SU-DHL-6 (cell line): Measurements from ENCODE around the gene APPL2.

Experiments
- H2AFZ ChIP-seq: fragments of 200-600 bp; sonication (generic); 2 replicates; pipeline ENCODE4 v1.6.1; 2014; ENCODE audit warnings: low read depth, mild to moderate bottlenecking, moderate library complexity, mixed read lengths, antibody characterized with exemption, low read length; ENCODE audit not compliant: severe bottlenecking
- H3F3A ChIP-seq: fragments of 200-600 bp; shearing (Covaris generic); 2 replicates; pipeline ENCODE4 v1.6.0; 2016; ENCODE audit warnings: antibody characterized with exemption, mild to moderate bottlenecking; ENCODE audit not compliant: insufficient read depth
- H3K27ac ChIP-seq: fragments of 200-600 bp; sonication (generic); 2 replicates; pipeline ENCODE4 v1.5.1; 2016; ENCODE audit warnings: low read depth, mild to moderate bottlenecking, low read length, moderate library complexity, mixed read lengths
- H3K27me3 ChIP-seq: fragments of 200-600 bp; sonication (generic), shearing (Covaris generic); 2 replicates; pipeline ENCODE4 v1.6.0; 2014; ENCODE audit warnings: mild to moderate bottlenecking, low read length
- H3K36me3 ChIP-seq: fragments of 200-600 bp; sonication (generic); 2 replicates; pipeline ENCODE4 v1.6.1; 2014; ENCODE audit warnings: mild to moderate bottlenecking, low read length, mixed read lengths
- H3K4me2 ChIP-seq: fragments of 300-600, 200-600 bp; shearing (Covaris generic), sonication (generic); 2 replicates; pipeline ENCODE4 v1.6.0; 2014; ENCODE audit warnings: low read length, low read depth, mild to moderate bottlenecking; ENCODE audit not compliant: poor library complexity, severe bottlenecking
- H3K4me3 ChIP-seq: fragments of 200-600 bp; sonication (generic); 2 replicates; pipeline ENCODE4 v1.5.1; 2014; ENCODE audit warnings: antibody characterized with exemption, low read length, mild to moderate bottlenecking, mixed read lengths; ENCODE audit not compliant: insufficient read depth, poor library complexity, severe bottlenecking
- H3K79me2 ChIP-seq: fragments of 200-600 bp; sonication (generic); 2 replicates; pipeline ENCODE4 v1.6.1; 2014; ENCODE audit warnings: mild to moderate bottlenecking, low read length, moderate library complexity; ENCODE audit not compliant: insufficient read depth
- H3K9ac ChIP-seq: fragments of 200-600 bp; sonication (generic); 2 replicates; pipeline ENCODE4 v1.7.0; 2014; ENCODE audit warnings: mild to moderate bottlenecking, low read length
- H3K9me2 ChIP-seq: fragments of 200-600 bp; sonication (generic); replicated peaks from 2 replicates; pipeline ENCODE4 v1.6.1; 2014; ENCODE audit warnings: low read length; ENCODE audit not compliant: insufficient read depth
- H3K9me3 ChIP-seq: fragments of 200-600 bp; sonication (generic); 2 replicates; pipeline ENCODE4 v1.6.1; 2014; ENCODE audit warnings: low read length, mixed read lengths; ENCODE audit not compliant: insufficient read depth
- H4K20me1 ChIP-seq: fragments of 200-600 bp; sonication (generic); 2 replicates; pipeline ENCODE4 v1.6.1; 2014; ENCODE audit warnings: low read depth, mild to moderate bottlenecking, antibody characterized with exemption, low read length, moderate library complexity, mixed read lengths
- EZH2phosphoT487 ChIP-seq: fragments of 200-600 bp; sonication (generic), shearing (Covaris generic); conservative IDR thresholded peaks from 2 replicates; pipeline ENCODE4 v1.6.1; 2018; ENCODE audit warnings: mild to moderate bottlenecking, antibody characterized with exemption, low read length, moderate library complexity, mixed read lengths
- TF ChIP-seq, protein P1 (sequence below): fragments of 200-600 bp; sonication (generic); IDR thresholded peaks from one replicate; pipeline ENCODE4 v1.5.1; 2017; ENCODE audit warnings: antibody characterized with exemption, mild to moderate bottlenecking, low read length, moderate library complexity; ENCODE audit not compliant: insufficient read depth, poor library complexity, severe bottlenecking

APPL2 gene

GRCh38 chr12:105171691-105172436 lies 64.1 kb downstream of the APPL2 start:
- TF ChIP-seq, protein P1, sequence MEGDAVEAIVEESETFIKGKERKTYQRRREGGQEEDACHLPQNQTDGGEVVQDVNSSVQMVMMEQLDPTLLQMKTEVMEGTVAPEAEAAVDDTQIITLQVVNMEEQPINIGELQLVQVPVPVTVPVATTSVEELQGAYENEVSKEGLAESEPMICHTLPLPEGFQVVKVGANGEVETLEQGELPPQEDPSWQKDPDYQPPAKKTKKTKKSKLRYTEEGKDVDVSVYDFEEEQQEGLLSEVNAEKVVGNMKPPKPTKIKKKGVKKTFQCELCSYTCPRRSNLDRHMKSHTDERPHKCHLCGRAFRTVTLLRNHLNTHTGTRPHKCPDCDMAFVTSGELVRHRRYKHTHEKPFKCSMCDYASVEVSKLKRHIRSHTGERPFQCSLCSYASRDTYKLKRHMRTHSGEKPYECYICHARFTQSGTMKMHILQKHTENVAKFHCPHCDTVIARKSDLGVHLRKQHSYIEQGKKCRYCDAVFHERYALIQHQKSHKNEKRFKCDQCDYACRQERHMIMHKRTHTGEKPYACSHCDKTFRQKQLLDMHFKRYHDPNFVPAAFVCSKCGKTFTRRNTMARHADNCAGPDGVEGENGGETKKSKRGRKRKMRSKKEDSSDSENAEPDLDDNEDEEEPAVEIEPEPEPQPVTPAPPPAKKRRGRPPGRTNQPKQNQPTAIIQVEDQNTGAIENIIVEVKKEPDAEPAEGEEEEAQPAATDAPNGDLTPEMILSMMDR: no peak
- no peak for TF ChIP-seq EZH2phosphoT487
- Histone ChIP-seq H3K9me3 (no peaks in the 10 kb centered on the region), H2AFZ (no peak overlapping the region), H4K20me1 (no peaks in the 10 kb centered on the region), H3K36me3 (peaks cover 20% of the 10 kb centered on the region; the same call in 1 of the 2 replicates), H3K4me3 (no peak overlapping the region), H3K9ac (no peak overlapping the region), H3K27ac (no peak overlapping the region), H3K27me3 (no peaks in the 10 kb centered on the region), H3K9me2 (no peaks in the 10 kb centered on the region), H3K4me2 (no peak overlapping the region), H3K79me2 (no peaks in the 10 kb centered on the region), H3F3A (no peaks in the 10 kb centered on the region; the same call in 1 of the 2 replicates)

DNA sequence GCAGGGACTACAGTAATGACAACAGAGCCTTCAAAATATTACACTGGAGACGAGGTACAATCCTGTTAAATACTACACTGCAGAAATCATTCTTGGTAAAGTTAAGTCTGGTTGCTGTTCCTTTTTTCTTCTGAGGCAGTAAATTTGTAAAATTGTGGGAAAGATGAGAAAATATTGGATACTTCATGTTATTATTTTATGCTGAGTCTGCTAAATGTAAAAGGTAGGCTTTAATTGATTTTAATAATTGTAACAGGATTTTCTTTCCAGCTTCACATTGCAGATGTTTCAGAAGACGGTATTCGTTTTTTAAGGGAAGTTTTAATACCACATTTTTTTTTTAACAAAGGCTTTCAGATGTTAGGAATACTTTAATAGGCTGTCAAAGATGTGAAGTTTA lies 65.8 kb downstream of the APPL2 start:
- no peaks in the 10 kb centered on the region; the same call in 1 of the 2 replicates for H3F3A ChIP-seq
- no peaks in the 10 kb centered on the region for H3K27me3 ChIP-seq
- H3K4me2 ChIP-seq: no peak overlapping the region
- H3K9me3 ChIP-seq: no peaks in the 10 kb centered on the region
- H3K9me2 ChIP-seq: no peaks in the 10 kb centered on the region
- H4K20me1 ChIP-seq: no peaks in the 10 kb centered on the region
- H3K4me3 ChIP-seq: no peak overlapping the region
- H2AFZ ChIP-seq: no peak overlapping the region
- H3K36me3 ChIP-seq: peaks cover 31% of the 10 kb centered on the region
- TF ChIP-seq, protein P1: no peak
- no peak for TF ChIP-seq EZH2phosphoT487
- no peaks in the 10 kb centered on the region for H3K79me2 ChIP-seq
- no peak overlapping the region for H3K9ac ChIP-seq
- no peak overlapping the region for H3K27ac ChIP-seq

DNA sequence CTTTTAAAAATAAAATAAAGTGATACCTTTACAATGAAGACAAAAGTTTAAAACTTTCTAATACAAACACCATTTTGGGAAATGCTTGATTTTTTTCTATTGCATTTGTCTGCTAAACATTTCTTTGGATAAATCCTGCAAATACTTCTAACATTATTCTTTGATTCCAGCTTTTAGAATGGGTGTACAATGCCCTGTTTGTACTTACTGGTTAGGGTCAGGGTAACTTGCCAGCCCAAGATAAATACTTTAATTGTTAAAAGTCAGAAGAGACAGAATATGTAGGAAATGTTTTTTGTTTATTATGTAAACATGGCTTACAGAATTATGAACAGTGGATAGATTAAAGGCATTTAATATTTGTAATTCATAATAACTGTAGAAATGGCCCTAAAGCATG lies 68.0 kb downstream of the APPL2 start:
- peaks cover 50% of the 10 kb centered on the region for H3K36me3 ChIP-seq
- no peaks in the 10 kb centered on the region for H3K9me2 ChIP-seq
- no peaks in the 10 kb centered on the region for H3K79me2 ChIP-seq
- H3K27ac ChIP-seq: no peak overlapping the region
- no peak overlapping the region for H3K9ac ChIP-seq
- no peak overlapping the region for H3K4me3 ChIP-seq
- TF ChIP-seq EZH2phosphoT487: no peak
- TF ChIP-seq, protein P1: no peak
- H2AFZ ChIP-seq: no peak overlapping the region
- no peaks in the 10 kb centered on the region for H3K27me3 ChIP-seq
- no peaks in the 10 kb centered on the region; the same call in 1 of the 2 replicates for H3F3A ChIP-seq
- no peaks in the 10 kb centered on the region for H4K20me1 ChIP-seq
- H3K4me2 ChIP-seq: no peak overlapping the region
- no peaks in the 10 kb centered on the region for H3K9me3 ChIP-seq
